GM21390 (cell line): ENCODE data around the gene SYT6.

Source experiments
- ATAC-seq: cut with Tn5 transposase; IDR thresholded peaks from one replicate; pipeline ENCODE4 v1.9.1; 2021; ENCODE audit not compliant: unreplicated experiment

Gene SYT6

DNA sequence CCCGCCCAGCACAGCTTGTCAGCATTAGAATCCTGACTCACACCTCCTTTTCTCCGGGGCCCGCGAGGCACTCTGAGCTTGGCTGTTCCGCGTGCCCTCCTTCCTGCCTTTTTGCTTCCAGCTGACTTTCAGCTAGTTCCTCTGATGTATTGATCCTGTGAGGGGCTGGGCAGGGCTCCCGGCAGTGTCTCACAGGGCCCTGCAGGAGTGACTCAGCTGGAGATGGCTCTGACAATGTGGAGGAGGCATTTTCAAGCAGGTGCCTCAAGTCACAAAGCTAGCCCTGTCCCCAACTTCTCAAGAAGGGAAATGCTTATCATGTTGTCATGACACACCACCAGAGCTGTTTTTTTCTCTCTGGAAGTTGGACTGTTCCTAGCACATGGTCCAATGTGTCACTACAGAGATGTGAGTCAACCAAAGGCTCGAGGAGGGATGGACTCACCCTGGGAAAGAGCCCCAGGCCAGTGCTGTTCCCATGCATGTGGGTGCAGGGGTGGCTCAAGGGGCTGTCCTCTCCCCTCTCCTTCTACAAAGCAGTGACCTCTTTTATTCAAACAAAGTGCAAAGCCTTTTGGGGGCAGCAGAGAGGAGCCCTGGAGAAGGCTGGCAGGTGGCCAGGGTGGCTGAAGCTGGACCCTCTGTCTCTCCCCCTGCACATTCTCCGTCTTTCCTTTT, 30.6 kb downstream of the SYT6 start:
- no peak for ATAC-seq

DNA sequence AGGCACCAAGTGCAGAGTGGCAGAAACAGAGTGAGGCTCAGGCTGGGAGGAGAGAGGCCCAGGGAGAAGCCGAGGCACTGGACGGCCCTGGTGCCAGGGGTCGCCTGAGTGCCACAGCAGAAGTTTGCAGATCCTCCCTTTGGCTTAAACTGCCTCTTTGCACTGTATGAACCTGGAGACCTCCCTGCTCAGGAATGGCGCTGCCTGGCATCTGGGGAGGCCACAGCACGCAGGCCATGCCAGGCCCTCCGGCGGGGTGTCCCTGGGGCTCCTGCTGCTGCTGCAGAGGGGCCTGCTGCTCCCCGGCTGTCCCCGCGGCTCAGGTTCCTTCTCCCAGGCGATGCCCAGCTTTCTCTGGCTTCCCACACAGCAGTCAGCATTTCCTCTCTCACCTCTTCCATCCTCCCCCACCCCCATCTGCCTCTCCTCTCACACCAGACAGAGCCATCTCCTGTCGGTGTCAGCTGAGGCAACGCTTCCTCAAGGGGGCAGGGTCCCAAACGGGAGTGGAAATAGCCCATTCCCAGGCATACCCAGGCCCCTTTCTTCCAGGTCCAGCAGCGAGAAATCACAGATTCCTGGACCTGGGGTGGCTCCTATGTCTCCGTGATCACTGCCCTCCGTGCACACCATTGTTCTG, 35.2 kb downstream of the SYT6 start:
- no peak for ATAC-seq

DNA sequence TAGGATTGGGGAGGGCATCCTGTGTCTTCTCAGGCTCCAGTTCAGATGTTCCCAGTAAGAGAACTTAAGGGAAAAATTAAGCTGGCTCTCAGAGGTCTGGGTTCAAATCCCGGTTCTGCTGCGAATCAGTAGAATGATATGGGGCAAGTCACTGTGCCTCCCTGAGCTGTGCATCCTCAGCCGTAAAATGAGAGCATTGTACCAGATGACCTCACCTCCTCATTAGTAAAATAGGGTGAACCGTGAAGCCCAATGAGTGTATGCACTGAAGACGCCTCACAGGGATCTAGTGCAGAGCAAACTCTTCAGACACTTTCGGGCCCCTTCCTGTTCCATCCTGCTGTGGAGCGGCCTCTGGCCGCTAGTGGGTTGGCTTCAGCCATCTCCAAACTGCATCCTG, 36.0 kb downstream of the SYT6 start:
- ATAC-seq = no peak

DNA sequence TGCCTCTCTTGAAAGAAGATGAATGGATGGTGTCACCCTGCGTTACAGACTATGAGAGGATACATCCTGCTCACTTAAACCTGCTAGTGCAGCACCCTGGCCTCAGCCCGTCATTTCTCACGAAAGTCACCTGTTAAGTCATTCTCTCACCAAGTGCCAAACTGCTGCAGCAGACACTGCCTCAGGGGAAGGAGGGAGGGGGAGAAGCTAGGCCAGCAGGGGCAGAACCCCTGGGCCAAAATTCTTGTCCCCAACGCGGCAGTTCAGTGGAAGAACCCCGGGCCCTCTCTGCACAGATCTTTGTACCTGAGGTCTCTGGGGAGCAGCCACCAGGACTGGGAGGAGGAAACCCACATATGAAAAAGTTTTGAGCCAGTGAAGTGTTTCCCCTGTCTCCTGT, 37.6 kb downstream of the SYT6 start:
- no peak for ATAC-seq

DNA sequence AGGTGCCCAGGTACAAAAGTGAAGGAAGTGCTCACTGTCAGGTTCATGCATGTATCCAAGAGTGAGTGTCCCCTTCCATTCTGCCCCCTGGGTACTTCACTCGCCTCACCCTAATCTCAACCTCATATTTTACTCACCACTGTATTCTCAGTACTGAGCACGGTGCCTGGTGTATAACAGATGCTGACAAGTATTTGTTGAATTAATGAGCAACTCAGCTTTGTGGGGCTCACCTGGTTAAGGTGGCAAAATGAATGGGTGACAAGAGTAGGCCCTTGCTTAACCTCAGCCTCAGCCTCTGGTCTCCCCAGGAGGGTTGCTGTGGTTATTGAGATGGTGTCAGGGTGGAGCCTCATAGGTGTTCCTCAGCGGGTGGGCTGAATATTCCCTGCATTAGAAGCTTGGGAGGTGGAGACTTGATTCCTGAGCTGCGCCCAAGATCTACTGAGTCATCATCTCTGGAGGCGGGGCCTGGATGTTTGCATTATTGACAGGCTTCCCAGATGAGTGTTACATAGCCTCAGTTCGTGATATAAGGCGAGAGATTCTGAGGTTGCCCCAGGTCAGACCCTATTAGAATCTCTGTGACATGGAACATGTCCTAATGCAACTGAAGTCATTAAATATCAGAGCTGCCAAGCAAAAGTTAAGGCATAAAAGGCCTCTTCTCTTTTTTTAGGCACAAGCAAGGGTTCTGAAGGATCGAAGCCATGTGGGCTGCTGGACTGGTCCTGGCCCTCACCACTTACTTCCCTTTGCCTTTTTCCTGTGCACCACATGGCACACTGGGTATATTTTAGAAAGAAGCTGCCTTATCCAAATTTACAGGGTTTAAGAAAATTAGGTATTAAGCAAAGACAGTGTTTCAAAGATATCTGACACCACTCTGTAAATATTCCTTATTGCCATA, 39.2 kb downstream of the SYT6 start:
- ATAC-seq = no peak

GRCh38 chr1:114113411-114114184, 40.1 kb downstream of the SYT6 start:
- no peak for ATAC-seq

- no peak for ATAC-seq
These were observed 40.9 kb downstream of the SYT6 start for GRCh38 chr1:114112775-114113174.

GRCh38 chr1:114111731-114112641, 41.7 kb downstream of the SYT6 start:
- no peak for ATAC-seq

GRCh38 chr1:114109981-114110380, 43.7 kb downstream of the SYT6 start:
- ATAC-seq = no peak

- peak; percentile 78 for ATAC-seq
These were observed 44.9 kb downstream of the SYT6 start for GRCh38 chr1:114108751-114109255.

GRCh38 chr1:114107474-114108435, 45.9 kb downstream of the SYT6 start:
- ATAC-seq = no peak

DNA sequence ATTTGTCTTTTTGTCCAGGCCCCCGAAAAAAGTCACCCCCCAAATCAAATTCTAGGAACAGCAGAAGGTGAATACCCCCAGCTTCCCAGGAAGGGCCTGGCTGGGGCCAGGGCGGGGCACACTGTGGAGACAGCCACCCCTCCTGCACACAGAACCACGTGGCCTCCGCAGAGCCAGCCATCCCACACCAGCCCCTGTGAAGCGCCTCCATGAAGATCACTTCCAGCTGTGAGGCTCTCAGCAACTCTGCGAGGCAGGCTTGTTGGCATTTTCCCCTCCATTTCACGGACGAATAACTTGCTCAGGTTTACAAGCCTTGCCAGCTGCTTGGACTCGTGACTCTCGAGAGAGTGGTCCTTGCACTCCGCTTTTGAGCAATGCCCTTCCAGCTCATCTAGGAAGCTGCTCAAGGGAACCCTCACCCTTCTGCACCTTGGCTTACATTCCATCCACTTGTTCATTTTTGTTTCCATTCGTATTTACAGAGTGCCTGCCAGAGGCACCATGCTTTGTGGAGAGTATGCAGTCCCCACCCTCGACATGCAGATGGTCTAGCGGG, 48.2 kb downstream of the SYT6 start:
- no peak for ATAC-seq

GRCh38 chr1:114104949-114105348, 48.7 kb downstream of the SYT6 start:
- ATAC-seq = no peak

DNA sequence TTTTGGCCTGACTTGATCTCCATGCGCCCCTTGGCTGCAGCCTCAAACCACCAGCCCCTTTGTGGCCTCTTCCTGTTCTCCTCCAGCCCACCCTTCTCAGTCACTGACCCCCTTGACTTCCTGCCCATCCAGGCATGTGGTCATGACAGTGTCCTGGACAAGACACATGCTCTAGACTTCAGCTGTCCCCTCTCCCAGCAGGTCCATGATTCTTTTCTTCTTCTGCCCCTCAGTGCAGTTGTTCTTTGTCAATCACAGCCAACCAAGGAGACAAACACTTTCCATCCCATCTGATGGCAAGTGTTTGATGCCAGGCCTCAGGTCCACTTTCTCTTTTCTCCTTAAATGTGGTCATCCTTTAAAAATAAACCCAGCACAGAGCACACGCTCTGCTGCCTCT, 49.7 kb downstream of the SYT6 start:
- no peak for ATAC-seq

GRCh38 chr1:114102136-114102535, 51.5 kb downstream of the SYT6 start:
- ATAC-seq = no peak

DNA sequence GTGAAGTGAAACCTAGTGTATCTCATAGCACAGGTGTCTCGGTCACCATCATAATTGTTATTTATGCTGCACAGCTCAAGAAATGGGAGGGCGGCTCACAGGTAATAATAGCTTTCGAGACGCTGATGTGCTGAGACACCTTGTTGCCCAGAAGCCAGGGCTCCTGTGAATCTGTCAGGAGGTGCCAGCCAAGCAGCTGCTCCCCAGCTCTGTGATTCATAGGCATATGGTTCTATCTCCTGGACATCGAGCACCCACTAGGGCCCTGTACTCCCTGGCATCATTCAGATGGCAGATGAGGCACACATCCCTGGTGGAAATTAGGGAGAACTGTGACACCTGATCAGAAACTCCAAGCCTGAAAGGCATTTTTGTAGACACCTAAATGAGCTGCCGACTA, 53.5 kb downstream of the SYT6 start:
- ATAC-seq = no peak

DNA sequence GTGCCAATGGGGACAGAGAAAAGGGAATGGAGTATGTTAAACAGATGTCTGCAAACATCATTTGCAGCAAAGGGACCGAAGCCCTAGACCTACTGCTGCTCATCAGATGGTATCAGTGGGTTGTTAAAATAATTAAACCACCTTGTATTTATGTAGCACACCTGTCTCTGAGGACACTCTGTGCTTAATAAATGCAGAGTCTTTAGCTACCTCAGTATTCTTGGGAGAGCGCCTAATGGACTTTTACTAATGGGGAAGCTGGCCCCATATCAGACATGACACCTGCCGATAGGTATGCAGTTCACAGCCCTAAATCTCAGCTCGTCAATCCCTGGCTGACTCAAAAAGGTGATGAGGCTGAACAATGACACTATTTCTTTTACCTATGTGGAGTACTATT, 54.4 kb downstream of the SYT6 start:
- no peak for ATAC-seq

- ATAC-seq = no peak
These were observed 56.6 kb downstream of the SYT6 start for GRCh38 chr1:114097109-114097508.
